Neural cell (in vitro differentiated cells): Measurements from ENCODE around the gene CCDC50. TPM values are rescaled to one million over a fixed set of nuclear protein-coding genes. Genes with fewer than 3 reads are reported as not detected.

Experiments
- H2AFZ ChIP-seq: fragments of 200-600, 300-800 bp; sonication (generic), shearing (Covaris generic); 2 replicates; pipeline ENCODE4 v1.6.0; 2014; ENCODE audit warnings: low read depth, mild to moderate bottlenecking, antibody characterized with exemption, low read length, moderate library complexity
- H3F3A ChIP-seq: fragments of 200-600 bp; shearing (Covaris generic); 2 replicates; pipeline ENCODE4 v1.6.1; 2016; ENCODE audit warnings: mild to moderate bottlenecking, moderate library complexity, mixed read lengths, antibody characterized with exemption, low read length; ENCODE audit not compliant: insufficient read depth, poor library complexity, severe bottlenecking
- H3K27ac ChIP-seq: fragments of 200-600, 300-800 bp; sonication (generic), shearing (Covaris generic); 2 replicates; pipeline ENCODE4 v1.5.1; 2014; ENCODE audit warnings: mild to moderate bottlenecking, low read length, moderate library complexity
- H3K27me3 ChIP-seq: fragments of 300-800, 200-600 bp; sonication (generic), shearing (Covaris generic); 2 replicates; pipeline ENCODE4 v1.6.0; 2014; ENCODE audit warnings: mild to moderate bottlenecking, low read depth, low read length, moderate library complexity; ENCODE audit not compliant: insufficient read depth
- H3K36me3 ChIP-seq: fragments of 300-800, 200-600 bp; sonication (generic), shearing (Covaris generic); 2 replicates; pipeline ENCODE4 v1.5.1; 2014; ENCODE audit warnings: mild to moderate bottlenecking, antibody characterized with exemption, low read length, moderate library complexity; ENCODE audit not compliant: insufficient read depth
- H3K4me2 ChIP-seq: fragments of 300-800, 200-600 bp; sonication (generic), shearing (Covaris generic); 2 replicates; pipeline ENCODE4 v1.6.0; 2014; ENCODE audit warnings: mild to moderate bottlenecking, low read length
- H3K4me3 ChIP-seq: fragments of 300-800, 200-600 bp; sonication (generic), shearing (Covaris generic); 2 replicates; pipeline ENCODE4 v1.5.1; 2014; ENCODE audit warnings: mild to moderate bottlenecking, low read length, moderate library complexity
- H3K79me2 ChIP-seq: fragments of 200-600 bp; shearing (Covaris generic); replicated peaks from 2 replicates; pipeline ENCODE4 v1.6.0; 2014; ENCODE audit warnings: mild to moderate bottlenecking, low read length, moderate library complexity; ENCODE audit not compliant: insufficient read depth
- H3K9ac ChIP-seq: fragments of 300-800, 200-600 bp; sonication (generic), shearing (Covaris generic); 2 replicates; pipeline ENCODE4 v1.6.1; 2016; ENCODE audit warnings: mild to moderate bottlenecking, low read length, mixed read lengths
- H3K9me2 ChIP-seq: fragments of 200-600 bp; shearing (Covaris generic); 2 replicates; pipeline ENCODE4 v1.6.1; 2016; ENCODE audit warnings: mild to moderate bottlenecking, low read length, mixed read lengths; ENCODE audit not compliant: insufficient read depth
- H3K9me3 ChIP-seq: fragments of 200-600, 300-800 bp; sonication (generic), shearing (Covaris generic); 2 replicates; pipeline ENCODE4 v1.6.1; 2016; ENCODE audit warnings: mild to moderate bottlenecking, mixed run types, low read length, moderate library complexity, mixed read lengths
- H4K20me1 ChIP-seq: fragments of 200-600 bp; shearing (Covaris generic); 2 replicates; pipeline ENCODE4 v1.6.1; 2016; ENCODE audit warnings: mild to moderate bottlenecking, mixed run types; ENCODE audit not compliant: insufficient read depth
- EP300 ChIP-seq: fragments of 450-650 bp; conservative IDR thresholded peaks from 2 replicates; pipeline ENCODE4 v1.6.1; 2014; ENCODE audit warnings: antibody characterized with exemption, mild to moderate bottlenecking, moderate library complexity; ENCODE audit not compliant: poor library complexity, severe bottlenecking
- EZH2 ChIP-seq: fragments of 200-600, 300-800 bp; shearing (Covaris generic), sonication (generic); IDR thresholded peaks from 2 replicates; pipeline ENCODE4 v1.6.1; 2014; ENCODE audit warnings: antibody characterized with exemption, low read length, borderline replicate concordance, mild to moderate bottlenecking; ENCODE audit not compliant: insufficient read depth, poor library complexity, severe bottlenecking
- MXI1 ChIP-seq: fragments of 450-650 bp; conservative IDR thresholded peaks from 2 replicates; pipeline ENCODE4 v1.6.1; 2014; ENCODE audit warnings: antibody characterized with exemption, mild to moderate bottlenecking; ENCODE audit not compliant: poor library complexity, severe bottlenecking
- POLR2AphosphoS5 ChIP-seq: IDR thresholded peaks from 2 replicates; pipeline ENCODE4 v1.6.1; 2012
- RAD21 ChIP-seq: fragments of 450-650 bp; conservative IDR thresholded peaks from 2 replicates; pipeline ENCODE4 v1.6.1; 2014; ENCODE audit warnings: antibody characterized with exemption, mild to moderate bottlenecking, moderate library complexity
- SMC3 ChIP-seq: fragments of 450-650 bp; conservative IDR thresholded peaks from 2 replicates; pipeline ENCODE4 v1.6.1; 2014; ENCODE audit warnings: antibody characterized with exemption, mild to moderate bottlenecking, moderate library complexity; ENCODE audit not compliant: poor library complexity
- TAF1 ChIP-seq: IDR thresholded peaks from 2 replicates; pipeline ENCODE4 v1.6.1; 2012; ENCODE audit warnings: low read depth
- polyA plus RNA-seq: library from polyadenylated mRNA; depleted of rRNA; stranded (reverse); fragments of >200 nt; gene quantifications from 2 replicates; pipeline ENCODE4 v1.2.3, GENCODE V29; 2014
- TF ChIP-seq, protein P1 (sequence below): IDR thresholded peaks from 2 replicates; pipeline ENCODE4 v1.6.1; 2012; ENCODE audit warnings: borderline replicate concordance
- TF ChIP-seq, protein P2 (sequence below): fragments of 450-650 bp; IDR thresholded peaks from 2 replicates; pipeline ENCODE4 v1.5.1; 2014; ENCODE audit warnings: antibody characterized with exemption, mild to moderate bottlenecking, moderate library complexity; ENCODE audit not compliant: poor library complexity, severe bottlenecking

CCDC50 gene
- polyA plus RNA-seq, 1 donor from 2014 or later: 58.2 TPM

DNA sequence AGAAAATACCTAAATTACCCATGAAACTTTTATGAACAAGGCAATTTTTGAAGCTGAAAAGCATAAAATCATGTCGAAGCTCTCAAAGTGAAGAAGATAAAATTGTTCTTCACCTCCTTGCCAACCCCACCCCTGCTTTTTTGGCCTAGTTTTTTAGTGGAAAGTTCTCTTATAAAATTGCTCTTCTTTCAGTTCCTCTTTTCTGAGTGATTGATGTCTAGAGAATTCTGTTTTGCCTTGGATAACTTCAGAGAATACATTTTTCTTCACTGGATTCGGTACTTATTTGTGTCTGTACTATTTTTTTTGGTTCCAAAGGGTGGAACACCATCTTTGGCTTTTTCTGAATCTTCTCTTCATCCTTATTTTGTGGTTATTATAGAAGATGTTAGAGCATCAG, 106.8 kb downstream of the CCDC50 start:
- no peaks in the 10 kb centered on the region for H3K27me3 ChIP-seq
- H3K79me2 ChIP-seq: no peaks in the 10 kb centered on the region
- H3F3A ChIP-seq: no peaks in the 10 kb centered on the region
- no peaks in the 10 kb centered on the region for H3K9me2 ChIP-seq
- H2AFZ ChIP-seq: no peak overlapping the region
- no peak overlapping the region for H3K9ac ChIP-seq
- H3K4me2 ChIP-seq: no peak overlapping the region
- no peaks in the 10 kb centered on the region for H4K20me1 ChIP-seq
- H3K36me3 ChIP-seq: no peaks in the 10 kb centered on the region
- TF ChIP-seq TAF1 (no peak), EZH2 (no peak), POLR2AphosphoS5 (no peak), SMC3 (no peak), EP300 (no peak), RAD21 (no peak), MXI1 (no peak)
- TF ChIP-seq, protein P1, sequence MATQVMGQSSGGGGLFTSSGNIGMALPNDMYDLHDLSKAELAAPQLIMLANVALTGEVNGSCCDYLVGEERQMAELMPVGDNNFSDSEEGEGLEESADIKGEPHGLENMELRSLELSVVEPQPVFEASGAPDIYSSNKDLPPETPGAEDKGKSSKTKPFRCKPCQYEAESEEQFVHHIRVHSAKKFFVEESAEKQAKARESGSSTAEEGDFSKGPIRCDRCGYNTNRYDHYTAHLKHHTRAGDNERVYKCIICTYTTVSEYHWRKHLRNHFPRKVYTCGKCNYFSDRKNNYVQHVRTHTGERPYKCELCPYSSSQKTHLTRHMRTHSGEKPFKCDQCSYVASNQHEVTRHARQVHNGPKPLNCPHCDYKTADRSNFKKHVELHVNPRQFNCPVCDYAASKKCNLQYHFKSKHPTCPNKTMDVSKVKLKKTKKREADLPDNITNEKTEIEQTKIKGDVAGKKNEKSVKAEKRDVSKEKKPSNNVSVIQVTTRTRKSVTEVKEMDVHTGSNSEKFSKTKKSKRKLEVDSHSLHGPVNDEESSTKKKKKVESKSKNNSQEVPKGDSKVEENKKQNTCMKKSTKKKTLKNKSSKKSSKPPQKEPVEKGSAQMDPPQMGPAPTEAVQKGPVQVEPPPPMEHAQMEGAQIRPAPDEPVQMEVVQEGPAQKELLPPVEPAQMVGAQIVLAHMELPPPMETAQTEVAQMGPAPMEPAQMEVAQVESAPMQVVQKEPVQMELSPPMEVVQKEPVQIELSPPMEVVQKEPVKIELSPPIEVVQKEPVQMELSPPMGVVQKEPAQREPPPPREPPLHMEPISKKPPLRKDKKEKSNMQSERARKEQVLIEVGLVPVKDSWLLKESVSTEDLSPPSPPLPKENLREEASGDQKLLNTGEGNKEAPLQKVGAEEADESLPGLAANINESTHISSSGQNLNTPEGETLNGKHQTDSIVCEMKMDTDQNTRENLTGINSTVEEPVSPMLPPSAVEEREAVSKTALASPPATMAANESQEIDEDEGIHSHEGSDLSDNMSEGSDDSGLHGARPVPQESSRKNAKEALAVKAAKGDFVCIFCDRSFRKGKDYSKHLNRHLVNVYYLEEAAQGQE: no peak
- TF ChIP-seq, protein P2, sequence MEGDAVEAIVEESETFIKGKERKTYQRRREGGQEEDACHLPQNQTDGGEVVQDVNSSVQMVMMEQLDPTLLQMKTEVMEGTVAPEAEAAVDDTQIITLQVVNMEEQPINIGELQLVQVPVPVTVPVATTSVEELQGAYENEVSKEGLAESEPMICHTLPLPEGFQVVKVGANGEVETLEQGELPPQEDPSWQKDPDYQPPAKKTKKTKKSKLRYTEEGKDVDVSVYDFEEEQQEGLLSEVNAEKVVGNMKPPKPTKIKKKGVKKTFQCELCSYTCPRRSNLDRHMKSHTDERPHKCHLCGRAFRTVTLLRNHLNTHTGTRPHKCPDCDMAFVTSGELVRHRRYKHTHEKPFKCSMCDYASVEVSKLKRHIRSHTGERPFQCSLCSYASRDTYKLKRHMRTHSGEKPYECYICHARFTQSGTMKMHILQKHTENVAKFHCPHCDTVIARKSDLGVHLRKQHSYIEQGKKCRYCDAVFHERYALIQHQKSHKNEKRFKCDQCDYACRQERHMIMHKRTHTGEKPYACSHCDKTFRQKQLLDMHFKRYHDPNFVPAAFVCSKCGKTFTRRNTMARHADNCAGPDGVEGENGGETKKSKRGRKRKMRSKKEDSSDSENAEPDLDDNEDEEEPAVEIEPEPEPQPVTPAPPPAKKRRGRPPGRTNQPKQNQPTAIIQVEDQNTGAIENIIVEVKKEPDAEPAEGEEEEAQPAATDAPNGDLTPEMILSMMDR: no peak
- H3K27ac ChIP-seq: no peak overlapping the region
- no peak overlapping the region for H3K4me3 ChIP-seq
- no peaks in the 10 kb centered on the region for H3K9me3 ChIP-seq

DNA sequence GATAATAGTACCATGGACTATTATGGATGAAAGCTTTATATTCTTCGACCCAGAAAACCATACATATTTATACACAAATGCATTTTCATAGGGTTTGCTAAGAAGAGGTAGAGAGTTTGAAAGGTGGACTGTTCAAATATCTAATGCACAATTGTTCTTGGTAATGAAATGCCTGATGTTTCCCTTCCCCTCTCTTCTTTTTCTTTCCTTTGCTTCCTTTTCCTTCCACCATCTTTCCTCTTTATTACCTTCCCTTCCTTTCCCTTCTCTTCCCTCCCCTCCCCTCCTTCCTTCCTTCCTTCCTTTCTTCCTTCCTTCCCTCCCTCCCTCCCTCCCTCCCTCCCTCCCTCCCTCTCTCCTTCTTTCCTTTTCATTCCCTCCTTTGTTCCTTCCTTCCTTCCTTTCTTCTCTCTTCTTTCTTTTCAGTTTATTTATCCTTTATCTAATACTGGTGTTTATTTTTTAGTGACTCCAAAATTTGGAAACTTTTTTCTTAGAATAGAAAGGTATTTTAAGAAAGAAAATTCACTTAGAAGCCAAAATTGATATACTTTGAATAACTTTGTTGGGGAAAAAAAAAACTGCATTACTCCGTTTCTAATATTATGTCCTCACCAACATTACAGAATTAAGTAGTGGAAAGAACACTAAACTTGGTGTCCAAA, 109.1 kb downstream of the CCDC50 start:
- Histone ChIP-seq H3K4me2 (no peak overlapping the region), H3K27me3 (no peaks in the 10 kb centered on the region), H3K9me2 (no peaks in the 10 kb centered on the region), H3K9me3 (no peaks in the 10 kb centered on the region), H3K36me3 (no peaks in the 10 kb centered on the region), H2AFZ (no peak overlapping the region), H3F3A (no peaks in the 10 kb centered on the region), H4K20me1 (no peaks in the 10 kb centered on the region), H3K27ac (no peak overlapping the region), H3K9ac (no peak overlapping the region), H3K4me3 (no peak overlapping the region), H3K79me2 (no peaks in the 10 kb centered on the region)
- TF ChIP-seq TAF1: no peak
- no peak for TF ChIP-seq SMC3
- TF ChIP-seq POLR2AphosphoS5: no peak
- no peak for TF ChIP-seq RAD21
- TF ChIP-seq EP300: no peak
- TF ChIP-seq EZH2: no peak
- no peak for TF ChIP-seq MXI1
- TF ChIP-seq, protein P2: no peak
- TF ChIP-seq, protein P1: no peak
